DMS79 (cell line): Measurements from ENCODE around the gene ELMO1.

ENCODE experiments used
- DNase-seq: peaks from one replicate; lab custom pipeline; 2025; lab: John Stamatoyannopoulos, UW

The ELMO1 gene

GRCh38 chr7:37097276-37097675 lies 351.4 kb downstream of the ELMO1 start:
- no peak for DNase-seq

- DNase-seq = no peak
Measured at GRCh38 chr7:37096341-37096740, 352.3 kb downstream of the ELMO1 start.

GRCh38 chr7:37095122-37095521 lies 353.5 kb downstream of the ELMO1 start:
- DNase-seq = no peak

GRCh38 chr7:37093257-37093656 lies 355.4 kb downstream of the ELMO1 start:
- DNase-seq = no peak

GRCh38 chr7:37092548-37092947 lies 356.1 kb downstream of the ELMO1 start:
- DNase-seq = no peak

GRCh38 chr7:37089972-37090371 lies 358.7 kb downstream of the ELMO1 start:
- no peak for DNase-seq

GRCh38 chr7:37085600-37085999 lies 363.1 kb downstream of the ELMO1 start:
- no peak for DNase-seq

GRCh38 chr7:37084303-37084702 lies 364.4 kb downstream of the ELMO1 start:
- no peak for DNase-seq

- no peak for DNase-seq
Measured at GRCh38 chr7:37083311-37084096, 365.2 kb downstream of the ELMO1 start.

GRCh38 chr7:37081436-37081835 lies 367.2 kb downstream of the ELMO1 start:
- no peak for DNase-seq

- DNase-seq = no peak
Measured at GRCh38 chr7:37079420-37079819, 369.2 kb downstream of the ELMO1 start.

- DNase-seq = no peak
Measured at GRCh38 chr7:37076668-37077067, 372.0 kb downstream of the ELMO1 start.

GRCh38 chr7:37074370-37074769 lies 374.3 kb downstream of the ELMO1 start:
- DNase-seq = no peak

- DNase-seq = no peak
Measured at GRCh38 chr7:37071124-37071523, 377.5 kb downstream of the ELMO1 start.

- no peak for DNase-seq
Measured at GRCh38 chr7:37070471-37070870, 378.2 kb downstream of the ELMO1 start.

GRCh38 chr7:37070031-37070430 lies 378.6 kb downstream of the ELMO1 start:
- no peak for DNase-seq

- DNase-seq = no peak
Measured at GRCh38 chr7:37069336-37069735, 379.3 kb downstream of the ELMO1 start.

GRCh38 chr7:37068902-37069301 lies 379.8 kb downstream of the ELMO1 start:
- no peak for DNase-seq

GRCh38 chr7:37068038-37068437 lies 380.6 kb downstream of the ELMO1 start:
- no peak for DNase-seq

- no peak for DNase-seq
Measured at GRCh38 chr7:37065779-37066271, 382.8 kb downstream of the ELMO1 start.

- no peak for DNase-seq
Measured at GRCh38 chr7:37062560-37062859, 386.2 kb downstream of the ELMO1 start.

GRCh38 chr7:37061849-37062559 lies 386.7 kb downstream of the ELMO1 start:
- DNase-seq = no peak

- no peak for DNase-seq
Measured at GRCh38 chr7:37056234-37056912, 392.3 kb downstream of the ELMO1 start.
